ENCODE data around the gene ADCY10. TPM values are rescaled to one million over a fixed set of nuclear protein-coding genes. Genes with fewer than 3 reads are reported as not detected.
A peak's percentile ranks its signal among the peaks of the same experiment; 100 is the strongest.
"Not testable (repeated sequence)": the region's sequence is repeated elsewhere in the genome, so short reads cannot be mapped to it uniquely, and the experiment has no call there.

The ADCY10 gene
- total and polyA plus RNA-seq, 9 of the 15 experiments (the other 6 are each of a cell fraction or from before 2014, with no cell fraction given), result 0.08 to 0.86 (median 0.22) TPM

GRCh38 chr1:167830668-167831067, 83.3 kb downstream of the ADCY10 start:
- Histone ChIP-seq H3K4me1 (replicated peaks in 1 of 2; ENCODE audit: control insufficient read depth in 2 of 2, insufficient read depth in 2 of 2, low read length in 2 of 2) (peaks cover 3 to 30% of the 10 kb centered on the region in 2 experiments; a peak in 4 of 5 replicates), H2AFZ (ENCODE audit: low read depth, low read length) (0 out of 2 replicates have a peak overlapping the region, but pooled peaks have one; percentile 11)
- 61% methylated on average over 5 of the region's 5 CpGs for WGBS (ENCODE audit: insufficient coverage, low coverage, missing lambda C conversion rate)
- H3K36me3 ChIP-seq (ENCODE audit: control insufficient read depth, insufficient read depth, low read length); BruUV-seq (replicated peaks); H3K79me2 ChIP-seq (ENCODE audit: control insufficient read depth, insufficient read depth, low read length); H3K9ac ChIP-seq (ENCODE audit: insufficient read depth in 1 of 2, low read depth in 2 of 2, low read length in 2 of 2); intact Hi-C loops (cut with micrococcal nuclease); H3K27ac ChIP-seq (ENCODE audit: extremely low read depth, low read depth, low read length); ATAC-seq; H3K9me3 ChIP-seq (replicated peaks; ENCODE audit: control insufficient read depth, insufficient read depth, low read depth, low read length); CTCF ChIA-PET (ENCODE audit: low intra/inter-chr PET ratio); H4K20me1 ChIP-seq (replicated peaks; ENCODE audit: control insufficient read depth, insufficient read depth, low read length); DNase-seq (ENCODE audit: extremely low read depth in 1 of 4, low spot score in 3 of 4); H3K27me3 ChIP-seq (ENCODE audit: control insufficient read depth in 2 of 2, insufficient read depth in 2 of 2, low read length in 2 of 2); H3K4me2 ChIP-seq (ENCODE audit: insufficient read depth, low read length); FAIRE-seq; H3K4me3 ChIP-seq; H3K9me1 ChIP-seq (ENCODE audit: control insufficient read depth, insufficient read depth, low read length); in situ Hi-C loops (cut with MboI); TF ChIP-seq NR2C2 (CRISPR knock-in tag; IDR thresholded peaks at IDR 0.05): not testable (repeated sequence)
- POLR2A ChIA-PET, result interaction anchor here (0.6 to 1.9 kb wide), 3 partner anchors 9 to 202 kb away, joined by 3 to 8 read pairs (median 4); no protein-coding TSS in a partner anchor
- TF ChIP-seq NR2C2 (tag; IDR thresholded peaks at IDR 0.05) (peak; percentile 53; the same call in 1 of the 2 replicates), NR2C1 (IDR thresholded peaks at IDR 0.05) (peak; percentile 56), NR2C1 (tag; IDR thresholded peaks at IDR 0.05) (peak; percentile 69)
- TF ChIP-seq, protein P1, sequence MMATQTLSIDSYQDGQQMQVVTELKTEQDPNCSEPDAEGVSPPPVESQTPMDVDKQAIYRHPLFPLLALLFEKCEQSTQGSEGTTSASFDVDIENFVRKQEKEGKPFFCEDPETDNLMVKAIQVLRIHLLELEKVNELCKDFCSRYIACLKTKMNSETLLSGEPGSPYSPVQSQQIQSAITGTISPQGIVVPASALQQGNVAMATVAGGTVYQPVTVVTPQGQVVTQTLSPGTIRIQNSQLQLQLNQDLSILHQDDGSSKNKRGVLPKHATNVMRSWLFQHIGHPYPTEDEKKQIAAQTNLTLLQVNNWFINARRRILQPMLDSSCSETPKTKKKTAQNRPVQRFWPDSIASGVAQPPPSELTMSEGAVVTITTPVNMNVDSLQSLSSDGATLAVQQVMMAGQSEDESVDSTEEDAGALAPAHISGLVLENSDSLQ (IDR thresholded peaks at IDR 0.05), result peak; percentile 57
